ENCODE measurements around the gene DENND4A. TPM values are rescaled to one million over a fixed set of nuclear protein-coding genes. Genes with fewer than 3 reads are reported as not detected.
"Not testable (repeated sequence)": the region's sequence is repeated elsewhere in the genome, so short reads cannot be mapped to it uniquely, and the experiment has no call there.

Gene DENND4A
- total RNA-seq, 4 donors from 2014 or later = 7.4 to 16.4 (median 13.3) TPM

- intact Hi-C loops (cut with DNase I; ENCODE audit: low total_unique reads) = no loop called here
Observed at GRCh38 chr15:65822316-65822715, 30.2 kb upstream of the DENND4A start.

GRCh38 chr15:65821070-65821469 is 29.0 kb upstream of the DENND4A start:
- intact Hi-C loops (cut with DNase I; ENCODE audit: low total_unique reads) = no loop called here
- TF ChIP-seq POLR2A (IDR thresholded peaks at IDR 0.05) = no peak
- TF ChIP-seq, protein P1, sequence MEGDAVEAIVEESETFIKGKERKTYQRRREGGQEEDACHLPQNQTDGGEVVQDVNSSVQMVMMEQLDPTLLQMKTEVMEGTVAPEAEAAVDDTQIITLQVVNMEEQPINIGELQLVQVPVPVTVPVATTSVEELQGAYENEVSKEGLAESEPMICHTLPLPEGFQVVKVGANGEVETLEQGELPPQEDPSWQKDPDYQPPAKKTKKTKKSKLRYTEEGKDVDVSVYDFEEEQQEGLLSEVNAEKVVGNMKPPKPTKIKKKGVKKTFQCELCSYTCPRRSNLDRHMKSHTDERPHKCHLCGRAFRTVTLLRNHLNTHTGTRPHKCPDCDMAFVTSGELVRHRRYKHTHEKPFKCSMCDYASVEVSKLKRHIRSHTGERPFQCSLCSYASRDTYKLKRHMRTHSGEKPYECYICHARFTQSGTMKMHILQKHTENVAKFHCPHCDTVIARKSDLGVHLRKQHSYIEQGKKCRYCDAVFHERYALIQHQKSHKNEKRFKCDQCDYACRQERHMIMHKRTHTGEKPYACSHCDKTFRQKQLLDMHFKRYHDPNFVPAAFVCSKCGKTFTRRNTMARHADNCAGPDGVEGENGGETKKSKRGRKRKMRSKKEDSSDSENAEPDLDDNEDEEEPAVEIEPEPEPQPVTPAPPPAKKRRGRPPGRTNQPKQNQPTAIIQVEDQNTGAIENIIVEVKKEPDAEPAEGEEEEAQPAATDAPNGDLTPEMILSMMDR (IDR thresholded peaks at IDR 0.05) = no peak
- no peak for DNase-seq (ENCODE audit: low spot score in 2 of 2)
- H3K4me3 ChIP-seq (ENCODE audit: low read depth, poor library complexity, severe bottlenecking) = no peak overlapping the region

More at GRCh38 chr15:65822316-65822715, 30.2 kb upstream of the DENND4A start:
- WGBS, 2 donors = 67 to 71% methylated on average over 3 of the region's 3 CpGs
- H3K4me3 ChIP-seq (ENCODE audit: low read depth, poor library complexity, severe bottlenecking) = no peak overlapping the region
- TF ChIP-seq, protein P1 (IDR thresholded peaks at IDR 0.05) = no peak
- no peak for TF ChIP-seq POLR2A (IDR thresholded peaks at IDR 0.05)
- DNase-seq (ENCODE audit: low spot score in 2 of 2) = no peak

GRCh38 chr15:65819563-65819960 is 27.5 kb upstream of the DENND4A start:
- TF ChIP-seq, protein P1 (IDR thresholded peaks at IDR 0.05) = no peak
- no peak for TF ChIP-seq POLR2A (IDR thresholded peaks at IDR 0.05)
- intact Hi-C loops (cut with DNase I; ENCODE audit: low total_unique reads) = no loop called here

GRCh38 chr15:65818927-65819562 is 27.0 kb upstream of the DENND4A start:
- no peak for DNase-seq (ENCODE audit: low spot score in 2 of 2)
- no peak overlapping the region for H3K4me3 ChIP-seq (ENCODE audit: low read depth, poor library complexity, severe bottlenecking)
- 48 to 59% methylated on average over 4 of the region's 4 CpGs for WGBS, 2 donors
- intact Hi-C loops (cut with DNase I; ENCODE audit: low total_unique reads) = no loop called here
- TF ChIP-seq, protein P1 (IDR thresholded peaks at IDR 0.05) = no peak
- no peak for TF ChIP-seq POLR2A (IDR thresholded peaks at IDR 0.05)

More at GRCh38 chr15:65819563-65819960, 27.5 kb upstream of the DENND4A start:
- no peak overlapping the region for H3K4me3 ChIP-seq (ENCODE audit: low read depth, poor library complexity, severe bottlenecking)
- WGBS, 2 donors = 92 to 93% methylated on average over 3 of the region's 3 CpGs
- DNase-seq (ENCODE audit: low spot score in 2 of 2) = no peak

GRCh38 chr15:65816441-65816840 is 24.3 kb upstream of the DENND4A start:
- no peak overlapping the region for H3K4me3 ChIP-seq (ENCODE audit: low read depth, poor library complexity, severe bottlenecking)
- TF ChIP-seq POLR2A (IDR thresholded peaks at IDR 0.05) = no peak
- TF ChIP-seq, protein P1 (IDR thresholded peaks at IDR 0.05) = no peak
- WGBS, 2 donors = 95 to 98% methylated on average over 3 of the region's 3 CpGs
- intact Hi-C loops (cut with DNase I; ENCODE audit: low total_unique reads) = no loop called here
- no peak for DNase-seq (ENCODE audit: low spot score in 2 of 2)

- WGBS, 2 donors = 67 to 77% methylated on average over 4 of the region's 4 CpGs
- DNase-seq (ENCODE audit: low spot score in 2 of 2); intact Hi-C loops (cut with DNase I; ENCODE audit: low total_unique reads); H3K4me3 ChIP-seq (ENCODE audit: low read depth, poor library complexity, severe bottlenecking): not testable (repeated sequence)
Observed at GRCh38 chr15:65816008-65816407, 23.9 kb upstream of the DENND4A start.

DNA sequence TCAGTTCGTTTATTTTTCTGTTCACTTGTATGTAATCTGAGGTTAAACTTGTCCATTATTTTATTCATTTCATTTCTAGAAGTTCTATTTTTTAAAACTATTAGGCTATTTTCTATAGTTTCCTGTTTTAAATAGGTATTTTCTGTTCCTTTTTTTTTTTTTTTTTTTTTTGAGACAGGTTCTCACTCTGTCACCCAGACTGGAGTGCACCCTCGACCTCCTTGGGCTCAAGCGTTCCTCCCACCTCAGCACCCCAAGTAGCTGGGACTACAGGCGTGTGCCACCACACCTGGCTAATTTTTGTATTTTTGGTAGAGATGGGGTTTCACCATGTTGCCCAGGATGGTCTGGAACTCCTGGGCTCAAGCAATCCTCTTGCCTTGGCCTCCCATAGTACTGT is 22.2 kb upstream of the DENND4A start:
- DNase-seq (ENCODE audit: low spot score in 2 of 2); intact Hi-C loops (cut with DNase I; ENCODE audit: low total_unique reads); H3K4me3 ChIP-seq (ENCODE audit: low read depth, poor library complexity, severe bottlenecking): not testable (repeated sequence)
- WGBS, 2 donors = 69 to 77% methylated on average over 4 of the region's 4 CpGs

Data from lower leg skin (tissue), 4 donors.